ENCODE results near the gene SPDEF.
A peak's percentile ranks its signal among the peaks of the same experiment; 100 is the strongest.

Gene SPDEF

GRCh38 chr6:34543421-34543820 lies 12.7 kb downstream of the SPDEF start:
- no peak for DNase-seq

- DNase-seq: no peak
Observed at GRCh38 chr6:34540841-34541240, 15.3 kb downstream of the SPDEF start.

DNA sequence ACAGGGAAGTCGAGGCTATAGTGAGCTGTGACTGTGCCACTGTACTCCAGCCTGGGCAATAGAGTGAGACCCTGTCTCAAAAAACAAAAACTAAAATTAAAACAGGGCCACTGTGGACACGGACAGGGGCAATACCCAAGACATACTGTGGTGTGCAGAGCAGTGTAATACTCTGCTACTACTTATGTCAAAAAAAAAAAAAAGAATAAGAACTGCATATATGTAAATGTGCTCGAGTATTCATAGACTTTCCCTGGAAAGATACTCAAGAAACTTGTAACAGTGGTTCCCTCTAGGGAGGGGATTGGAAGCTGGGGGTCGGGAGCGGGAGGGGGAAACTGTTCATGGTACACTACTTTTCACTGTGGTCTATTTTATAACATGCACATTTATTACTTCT lies 15.9 kb downstream of the SPDEF start:
- DNase-seq: no peak

GRCh38 chr6:34539181-34539580 lies 16.9 kb downstream of the SPDEF start:
- no peak for DNase-seq

DNA sequence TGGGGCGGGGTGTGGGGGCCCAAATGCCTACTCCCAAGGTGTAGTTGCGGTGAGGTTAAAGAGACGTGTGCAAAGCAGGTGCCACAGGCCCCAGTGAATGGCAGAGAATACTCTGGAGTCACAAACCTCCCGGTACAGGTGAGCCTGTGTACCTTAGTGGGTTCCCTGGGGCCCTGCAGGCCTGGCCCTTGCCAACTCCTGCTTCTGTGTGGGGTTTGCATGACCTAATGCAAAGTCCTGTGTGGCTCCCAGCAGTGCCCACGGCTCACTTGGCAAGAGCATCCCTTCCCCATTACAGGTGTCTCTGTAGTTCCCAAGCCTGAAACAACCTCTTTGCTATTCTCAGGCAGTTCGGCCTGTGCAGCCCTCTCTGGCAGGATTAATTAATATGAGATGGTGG lies 17.5 kb downstream of the SPDEF start:
- no peak for DNase-seq

- no peak for DNase-seq
Observed at GRCh38 chr6:34537922-34538550, 18.1 kb downstream of the SPDEF start.

- no peak for DNase-seq
Observed at GRCh38 chr6:34536959-34537848, 18.9 kb downstream of the SPDEF start.

DNA sequence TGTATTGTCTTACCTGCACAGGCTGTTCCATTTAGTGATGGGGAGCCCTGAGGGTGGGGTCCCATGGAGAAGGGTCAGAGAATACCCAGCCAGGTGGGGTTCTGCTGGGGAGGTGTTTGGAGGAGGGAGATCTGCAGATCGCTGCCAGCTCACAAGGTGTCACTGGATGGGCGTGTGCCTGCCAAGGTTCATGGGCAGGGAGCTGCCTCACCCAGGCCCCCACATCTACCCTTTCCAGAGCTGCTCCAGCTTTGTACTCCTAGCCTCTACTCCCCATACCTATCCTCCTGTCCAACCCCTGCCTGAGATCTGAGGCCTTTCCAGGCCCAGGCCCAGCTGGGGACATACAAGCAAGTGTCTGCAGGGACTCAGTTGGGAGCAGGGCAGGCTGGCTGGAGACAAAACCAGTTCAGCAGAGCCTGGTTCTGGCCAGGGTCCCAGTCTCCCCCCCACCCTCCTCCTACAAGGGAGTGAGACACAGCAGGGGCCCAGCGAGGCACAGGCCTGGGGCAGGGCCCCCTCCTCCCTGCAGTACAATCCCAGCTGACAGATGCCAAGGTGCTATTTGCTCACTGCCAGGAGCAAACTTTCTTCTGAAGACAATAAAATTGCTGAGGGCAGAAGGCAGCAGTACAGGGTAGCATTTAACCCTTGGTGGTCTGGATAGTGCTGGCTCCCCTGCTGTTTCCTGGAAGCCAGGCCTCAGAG lies 19.7 kb downstream of the SPDEF start:
- DNase-seq: no peak

DNA sequence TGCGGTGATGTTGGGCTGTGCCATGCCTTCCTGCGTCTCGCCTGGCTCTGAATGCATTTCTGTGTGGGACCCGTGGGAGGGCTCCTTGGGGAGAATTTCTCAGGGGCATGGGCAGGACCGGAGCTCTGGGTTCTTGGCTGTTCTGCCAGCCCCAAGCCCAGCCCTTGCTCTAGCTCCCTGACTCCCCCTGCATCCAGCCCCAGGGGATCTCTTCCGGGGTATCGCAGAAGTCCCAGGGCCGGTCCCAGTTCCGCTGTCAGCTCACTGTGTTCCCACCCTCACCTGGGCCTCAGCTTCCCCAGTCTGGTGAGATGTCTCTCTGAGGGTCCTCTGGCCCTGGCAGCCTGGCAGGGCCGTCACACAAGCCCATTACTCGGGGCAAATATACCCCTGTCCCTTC lies 20.5 kb downstream of the SPDEF start:
- no peak for DNase-seq

DNA sequence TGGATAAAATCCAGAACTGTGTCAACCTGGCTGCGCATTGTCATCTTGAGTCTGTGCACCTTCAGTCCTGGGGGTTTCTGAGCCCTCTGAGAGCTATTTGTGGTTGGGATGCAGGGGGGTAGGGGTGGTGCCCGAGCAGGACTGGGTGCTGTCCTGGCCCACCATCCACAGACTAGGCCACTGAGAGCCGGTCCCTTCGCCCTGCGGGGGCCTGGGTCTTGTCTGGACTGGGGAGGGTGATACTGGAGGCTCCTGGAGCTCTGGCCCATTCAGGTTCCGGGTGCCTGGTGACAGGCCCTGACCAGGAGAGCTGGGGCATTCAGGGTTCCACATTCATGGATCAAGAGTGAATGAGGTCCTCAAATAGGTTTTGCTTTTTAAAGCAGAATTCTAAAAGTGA lies 20.9 kb downstream of the SPDEF start:
- DNase-seq: no peak

DNA sequence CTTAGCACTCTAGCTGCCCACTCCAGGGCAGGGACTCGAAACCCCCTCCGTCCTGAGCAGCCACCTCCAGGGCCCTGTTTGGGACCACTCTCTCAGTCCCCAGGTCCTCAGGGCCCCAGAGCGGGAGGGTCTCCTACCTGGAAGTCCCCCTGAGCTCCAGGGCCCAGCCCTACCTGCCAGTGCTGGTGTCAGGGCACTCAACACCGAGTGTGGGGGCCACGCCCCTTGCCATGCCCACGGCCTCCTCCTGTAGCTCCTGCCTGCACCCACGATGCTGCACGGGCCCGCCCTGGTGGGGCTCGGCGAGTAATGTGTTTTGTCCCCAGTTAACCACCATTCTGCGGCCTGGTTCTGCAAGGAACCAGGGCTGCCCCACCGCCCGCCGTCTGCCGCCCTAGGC lies 21.5 kb downstream of the SPDEF start:
- no peak for DNase-seq

- no peak for DNase-seq
Observed at GRCh38 chr6:34534146-34534545, 22.0 kb downstream of the SPDEF start.

DNA sequence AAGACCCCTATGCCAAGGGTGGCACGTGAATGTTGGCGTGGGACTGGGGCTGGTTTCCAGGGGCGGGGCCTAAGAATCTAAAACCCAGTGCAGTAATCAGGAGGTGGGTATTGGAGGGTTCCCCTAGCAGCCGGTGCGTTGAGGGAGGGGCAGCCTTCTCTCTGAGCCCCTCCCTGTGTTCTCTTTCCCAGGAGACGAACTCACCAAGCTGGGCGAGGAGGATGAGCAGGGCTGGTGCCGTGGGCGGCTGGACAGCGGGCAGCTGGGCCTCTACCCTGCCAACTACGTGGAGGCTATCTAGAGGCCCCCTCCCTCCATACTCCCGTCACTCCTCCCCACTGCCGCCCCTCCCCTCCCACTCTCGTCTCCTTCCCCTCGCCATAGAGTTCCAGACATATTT lies 23.9 kb downstream of the SPDEF start:
- DNase-seq: no peak

GRCh38 chr6:34531580-34532201 lies 24.4 kb downstream of the SPDEF start:
- peak; percentile 15 to 23 for DNase-seq

- no peak for DNase-seq
Observed at GRCh38 chr6:34530753-34531365, 25.3 kb downstream of the SPDEF start.

- DNase-seq: no peak
Observed at GRCh38 chr6:34529665-34530327, 26.3 kb downstream of the SPDEF start.

DNA sequence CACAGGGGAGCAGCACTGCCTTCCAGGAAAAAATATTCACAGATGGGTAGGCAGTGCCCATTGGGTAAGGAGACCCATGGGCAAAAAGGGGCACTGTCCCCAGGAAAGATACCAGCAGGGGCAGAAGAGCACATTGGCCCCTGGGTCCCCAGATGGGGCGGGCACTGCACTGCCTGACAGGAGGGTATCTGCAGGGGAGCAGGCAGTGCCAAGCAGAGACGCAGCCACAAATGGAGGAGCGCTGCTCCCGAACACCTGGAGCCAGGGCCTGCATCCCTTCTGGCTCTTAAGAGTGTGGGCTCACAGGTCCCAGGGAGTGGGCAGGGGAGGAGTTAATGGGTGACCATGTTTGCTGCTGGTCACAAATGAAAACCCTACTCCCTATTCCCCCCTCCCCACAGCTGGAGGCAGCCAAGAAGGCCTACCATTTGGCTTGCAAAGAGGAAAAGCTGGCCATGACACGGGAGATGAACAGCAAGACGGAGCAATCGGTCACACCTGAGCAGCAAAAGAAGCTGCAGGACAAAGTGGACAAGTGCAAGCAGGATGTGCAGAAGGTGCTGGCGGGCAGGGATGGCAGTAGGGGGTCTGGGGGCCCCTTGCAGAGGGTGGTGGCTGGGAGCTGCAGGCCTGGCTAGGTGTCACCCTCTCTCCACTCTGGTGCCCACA lies 27.0 kb downstream of the SPDEF start:
- no peak for DNase-seq

DNA sequence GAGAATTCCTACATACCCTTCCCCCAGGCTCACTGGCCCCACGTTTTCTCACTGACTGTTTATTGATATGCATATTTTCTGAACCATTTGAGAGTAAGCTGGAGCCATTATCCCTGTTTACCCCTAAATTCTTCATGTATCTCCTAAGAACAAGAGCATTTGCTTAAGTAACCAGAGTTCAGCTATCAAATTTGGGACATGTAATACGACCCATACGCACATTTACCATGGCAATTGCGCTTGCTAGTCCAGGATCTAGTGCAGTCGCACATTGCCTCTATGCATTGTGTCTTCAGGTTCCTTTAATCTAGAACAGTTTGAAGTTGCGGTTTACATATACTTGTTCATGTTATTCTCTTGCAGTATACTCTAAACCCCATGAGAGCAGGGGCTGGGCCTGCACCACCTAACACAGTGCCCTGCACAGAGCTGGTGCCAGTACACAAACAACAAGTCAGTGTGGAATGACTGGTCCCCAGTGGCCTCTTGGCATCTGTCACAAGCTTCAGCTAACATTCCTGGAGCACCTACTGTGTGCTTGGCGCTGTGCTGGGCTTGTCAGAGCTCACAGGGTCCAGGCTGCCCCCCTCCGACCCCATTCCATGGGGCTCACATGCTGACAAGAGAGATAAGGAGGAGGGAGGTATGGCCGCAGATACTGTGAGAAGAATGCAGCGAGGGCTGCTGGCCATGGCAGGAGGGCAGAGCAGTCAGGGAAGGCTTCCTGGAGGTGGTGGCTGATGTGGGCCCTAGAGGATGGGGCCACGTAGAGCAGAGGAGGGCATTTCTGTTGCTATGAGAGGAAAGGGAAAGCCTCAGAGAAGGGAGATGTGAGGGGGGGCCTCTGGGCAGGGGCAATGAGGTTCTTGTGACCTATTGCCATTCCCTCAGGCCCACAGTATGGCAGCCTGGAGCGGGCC lies 28.1 kb downstream of the SPDEF start:
- no peak for DNase-seq

DNA sequence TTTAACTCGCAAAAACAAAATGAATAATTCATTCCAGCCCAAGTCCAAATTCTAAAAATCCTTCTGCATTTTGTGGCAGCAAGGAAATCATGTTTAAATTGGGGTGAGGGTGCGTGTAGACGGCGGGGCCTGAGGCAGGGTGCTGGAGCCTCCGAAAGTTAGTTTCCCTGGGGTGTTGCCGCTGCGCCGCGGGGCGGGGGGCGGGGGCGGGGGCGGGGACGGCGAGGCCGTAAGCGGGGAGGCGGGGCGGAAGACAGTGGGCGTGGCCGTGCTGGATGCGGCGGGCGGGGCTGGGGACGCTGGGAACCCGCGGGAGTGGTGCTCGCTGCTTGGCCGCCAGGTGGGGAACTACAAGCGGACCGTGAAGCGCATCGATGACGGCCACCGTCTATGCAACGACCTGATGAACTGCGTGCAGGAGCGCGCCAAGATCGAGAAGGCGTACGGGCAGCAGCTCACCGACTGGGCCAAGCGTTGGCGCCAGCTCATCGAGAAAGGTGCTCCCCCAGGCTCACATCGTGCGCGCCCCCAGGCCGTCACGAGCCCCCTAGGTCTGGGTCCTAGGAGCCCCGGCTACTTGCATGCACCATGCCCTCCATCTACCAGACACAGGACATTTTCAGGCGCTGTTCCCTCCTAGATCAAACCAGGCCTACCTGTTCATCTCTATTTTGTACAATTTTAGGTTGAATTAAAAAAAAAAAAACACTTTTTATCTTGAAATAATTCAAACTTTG lies 29.0 kb downstream of the SPDEF start:
- peak; percentile 97 to 99 for DNase-seq

Data from stimulated activated CD4-positive, alpha-beta T cell treated with anti-CD3 and anti-CD28 coated beads, Interleukin-2, amount 100 ng/mL, for 24 hours (primary cell).